ENCODE measurements around the gene GOLGA8R. TPM values are rescaled to one million over a fixed set of nuclear protein-coding genes. Genes with fewer than 3 reads are reported as not detected.
"Not testable (repeated sequence)": the region's sequence is repeated elsewhere in the genome, so short reads cannot be mapped to it uniquely, and the experiment has no call there.

GOLGA8R gene
- total and polyA plus RNA-seq, 11 donors: 0.76 to 4.9 (median 1.9) TPM

GRCh38 chr15:30367246-30367645 lies 46.8 kb downstream of the GOLGA8R start:
- WGBS, 4 donors: 87 to 95% (median 94%) methylated on average over 13 to 14 of the region's 17 CpGs
- intact Hi-C loops (cut with DNase I); H3K4me1 ChIP-seq; H3K27ac ChIP-seq; H3K36me3 ChIP-seq; H3K27me3 ChIP-seq; H3K4me3 ChIP-seq; H3K9me3 ChIP-seq; DNase-seq: not testable (repeated sequence)
- peak in 1 of 4 donors; percentile 27 for ATAC-seq

GRCh38 chr15:30361404-30361803 lies 52.7 kb downstream of the GOLGA8R start:
- intact Hi-C loops (cut with DNase I); H3K4me3 ChIP-seq; H3K36me3 ChIP-seq; H3K27ac ChIP-seq; H3K27me3 ChIP-seq; H3K4me1 ChIP-seq; DNase-seq; H3K9me3 ChIP-seq; ATAC-seq: not testable (repeated sequence)
- WGBS, 4 donors: 90 to 100% (median 98%) methylated on average over 1 to 2 of the region's 5 CpGs

GRCh38 chr15:30360990-30361389 lies 53.1 kb downstream of the GOLGA8R start:
- intact Hi-C loops (cut with DNase I); H3K36me3 ChIP-seq; ATAC-seq; H3K4me1 ChIP-seq; H3K27ac ChIP-seq; H3K9me3 ChIP-seq; H3K27me3 ChIP-seq; H3K4me3 ChIP-seq; DNase-seq: not testable (repeated sequence)
- WGBS, 4 donors: no CpG with 5 or more reads among the region's 2 CpGs

GRCh38 chr15:30355043-30355442 lies 59.0 kb downstream of the GOLGA8R start:
- H3K9me3 ChIP-seq; H3K36me3 ChIP-seq; H3K4me3 ChIP-seq; H3K27ac ChIP-seq; intact Hi-C loops (cut with DNase I); H3K27me3 ChIP-seq; DNase-seq; H3K4me1 ChIP-seq; ATAC-seq: not testable (repeated sequence)
- 57 to 66% (median 59%) methylated on average over 3 to 5 of the region's 6 CpGs for WGBS, 4 donors

Other genes with a start within 250 kb of the GOLGA8R start
- gene CHRFAM7A, start 20.7 kb downstream of the GOLGA8R start, total RNA-seq: 1 to 10 TPM in 3 of 9 donors, under 1 TPM in 5, not detected in 1; 0.23 to 5.1 (median 0.63) TPM
- gene CHRFAM7A, start 20.7 kb downstream of the GOLGA8R start, polyA plus RNA-seq: 1 to 10 TPM; 1.6 to 1.7 TPM
- gene GOLGA8Q, start 137.8 kb upstream of the GOLGA8R start, total RNA-seq: 1 to 10 TPM in 4 of 9 donors, under 1 TPM in 2, not detected in 3; 0.37 to 4.4 (median 1.3) TPM
- gene GOLGA8Q, start 137.8 kb upstream of the GOLGA8R start, polyA plus RNA-seq: 1 to 10 TPM in 1 of 2 donors, under 1 TPM in 1; 0.47 to 1.9 TPM
- 1 to 10 TPM in 1 of 9 donors, under 1 TPM in 7, not detected in 1; 0.19 to 1.1 (median 0.53) TPM for gene GOLGA8H, start 189.8 kb upstream of the GOLGA8R start, total RNA-seq
- 1 to 10 TPM in 1 of 2 donors, under 1 TPM in 1; 0.57 to 1.3 TPM for gene GOLGA8H, start 189.8 kb upstream of the GOLGA8R start, polyA plus RNA-seq

Measured in heart left ventricle (tissue), 16 donors.